PC-3 (cell line): Measurements from ENCODE around the gene TAX1BP3.

ENCODE experiments used
- EZH2 ChIP-seq: fragments of 300-600 bp; sonication (generic); IDR thresholded peaks from one replicate; pipeline ENCODE4 v1.6.1; 2017; ENCODE audit warnings: antibody characterized with exemption, mild to moderate bottlenecking, low read length; ENCODE audit not compliant: unreplicated experiment
- TF ChIP-seq, protein P1 (sequence below): fragments of 300-600 bp; sonication (generic); conservative IDR thresholded peaks from 2 replicates; pipeline ENCODE4 v1.5.1; 2017; ENCODE audit warnings: antibody characterized with exemption, low read depth, mild to moderate bottlenecking, low read length

DNA sequence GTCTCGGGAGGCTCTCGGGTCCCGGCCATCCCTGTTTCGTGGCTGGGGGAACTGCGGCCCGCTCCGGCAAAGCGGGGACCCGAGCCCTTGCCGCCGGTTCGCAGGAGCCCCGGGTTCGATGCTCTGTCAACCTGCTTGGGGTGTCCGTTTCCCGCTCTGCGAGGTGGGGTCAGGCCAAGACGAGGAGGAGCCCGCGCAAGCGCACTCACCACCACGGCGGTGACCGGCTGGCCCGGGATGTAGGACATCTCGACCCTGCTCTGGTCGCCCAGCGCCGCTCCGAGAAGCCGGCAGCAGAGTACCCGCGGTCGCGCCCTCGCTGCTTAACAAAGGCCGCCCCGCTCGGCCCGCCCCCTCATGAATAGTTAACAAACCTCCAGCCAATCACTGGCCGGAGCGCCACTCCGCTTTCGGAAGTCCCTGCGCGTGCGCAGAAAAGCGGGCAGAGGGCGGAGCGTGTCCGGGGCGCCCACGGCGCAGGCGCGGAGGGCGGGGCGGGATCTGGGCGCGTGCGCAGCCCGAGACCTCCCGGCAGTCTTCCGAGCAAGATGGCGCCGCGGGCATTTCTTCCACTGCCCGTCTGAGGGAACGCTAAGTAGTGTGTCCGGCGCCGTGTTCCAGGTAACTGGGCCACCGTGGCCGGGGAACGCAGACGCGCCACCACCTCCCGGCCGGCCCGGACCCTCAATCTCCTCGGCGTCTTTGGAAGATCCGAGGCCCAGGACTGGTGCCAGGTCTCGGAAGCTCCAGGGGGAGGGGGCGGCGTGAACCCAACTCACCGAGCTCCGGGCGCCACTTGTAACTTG, at the start of gene TAX1BP3, which contains the start of gene EMC6:
- TF ChIP-seq, protein P1, sequence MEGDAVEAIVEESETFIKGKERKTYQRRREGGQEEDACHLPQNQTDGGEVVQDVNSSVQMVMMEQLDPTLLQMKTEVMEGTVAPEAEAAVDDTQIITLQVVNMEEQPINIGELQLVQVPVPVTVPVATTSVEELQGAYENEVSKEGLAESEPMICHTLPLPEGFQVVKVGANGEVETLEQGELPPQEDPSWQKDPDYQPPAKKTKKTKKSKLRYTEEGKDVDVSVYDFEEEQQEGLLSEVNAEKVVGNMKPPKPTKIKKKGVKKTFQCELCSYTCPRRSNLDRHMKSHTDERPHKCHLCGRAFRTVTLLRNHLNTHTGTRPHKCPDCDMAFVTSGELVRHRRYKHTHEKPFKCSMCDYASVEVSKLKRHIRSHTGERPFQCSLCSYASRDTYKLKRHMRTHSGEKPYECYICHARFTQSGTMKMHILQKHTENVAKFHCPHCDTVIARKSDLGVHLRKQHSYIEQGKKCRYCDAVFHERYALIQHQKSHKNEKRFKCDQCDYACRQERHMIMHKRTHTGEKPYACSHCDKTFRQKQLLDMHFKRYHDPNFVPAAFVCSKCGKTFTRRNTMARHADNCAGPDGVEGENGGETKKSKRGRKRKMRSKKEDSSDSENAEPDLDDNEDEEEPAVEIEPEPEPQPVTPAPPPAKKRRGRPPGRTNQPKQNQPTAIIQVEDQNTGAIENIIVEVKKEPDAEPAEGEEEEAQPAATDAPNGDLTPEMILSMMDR: no peak
- TF ChIP-seq EZH2: no peak
